Cortex of kidney (tissue), 1 donor: ENCODE measurements around the gene DNAI7.

Experiments
- DNase-seq: peaks from one replicate; lab custom pipeline; 2025; lab: John Stamatoyannopoulos, UW

The DNAI7 gene

GRCh38 chr12:25100194-25101091, 94.5 kb downstream of the DNAI7 start:
- DNase-seq, result no peak

- DNase-seq, result no peak
Measured at GRCh38 chr12:25099010-25099409, 96.0 kb downstream of the DNAI7 start.

- no peak for DNase-seq
Measured at GRCh38 chr12:25089738-25090137, 105.2 kb downstream of the DNAI7 start.

- DNase-seq, result no peak
Measured at GRCh38 chr12:25087596-25087995, 107.4 kb downstream of the DNAI7 start.

- no peak for DNase-seq
Measured at GRCh38 chr12:25084816-25085215, 110.1 kb downstream of the DNAI7 start.

GRCh38 chr12:25083211-25083610, 111.7 kb downstream of the DNAI7 start:
- DNase-seq, result no peak

GRCh38 chr12:25082628-25083027, 112.3 kb downstream of the DNAI7 start:
- DNase-seq, result no peak

GRCh38 chr12:25079393-25079792, 115.6 kb downstream of the DNAI7 start:
- no peak for DNase-seq

GRCh38 chr12:25074954-25075353, 120.0 kb downstream of the DNAI7 start:
- no peak for DNase-seq

- DNase-seq, result no peak
Measured at GRCh38 chr12:25074113-25074512, 120.8 kb downstream of the DNAI7 start.

- no peak for DNase-seq
Measured at GRCh38 chr12:25072906-25073650, 121.9 kb downstream of the DNAI7 start.

GRCh38 chr12:25071366-25071765, 123.6 kb downstream of the DNAI7 start:
- DNase-seq, result no peak

- no peak for DNase-seq
Measured at GRCh38 chr12:25069224-25069623, 125.7 kb downstream of the DNAI7 start.

GRCh38 chr12:25065035-25065434, 129.9 kb downstream of the DNAI7 start:
- no peak for DNase-seq

GRCh38 chr12:25063873-25064628, 130.9 kb downstream of the DNAI7 start:
- DNase-seq, result no peak

GRCh38 chr12:25058658-25059058, 136.3 kb downstream of the DNAI7 start:
- no peak for DNase-seq
